Stimulated activated naive CD8-positive, alpha-beta T cell treated with anti-CD3 and anti-CD28 coated beads, Interleukin-15, Interleukin-2, amounts not matched to agents 100 U/mL and 50 U/mL, for 24 hours (primary cell): ENCODE measurements around the gene TTPAL.

Experiments
- ATAC-seq: fragments of 150-1000 bp; cut with Tn5 transposase; one replicate; pipeline ENCODE4 v1.10.0; 2021
- DNase-seq: peaks from one replicate; pipeline ENCODE4 v3.0.0; 2021

The TTPAL gene

DNA sequence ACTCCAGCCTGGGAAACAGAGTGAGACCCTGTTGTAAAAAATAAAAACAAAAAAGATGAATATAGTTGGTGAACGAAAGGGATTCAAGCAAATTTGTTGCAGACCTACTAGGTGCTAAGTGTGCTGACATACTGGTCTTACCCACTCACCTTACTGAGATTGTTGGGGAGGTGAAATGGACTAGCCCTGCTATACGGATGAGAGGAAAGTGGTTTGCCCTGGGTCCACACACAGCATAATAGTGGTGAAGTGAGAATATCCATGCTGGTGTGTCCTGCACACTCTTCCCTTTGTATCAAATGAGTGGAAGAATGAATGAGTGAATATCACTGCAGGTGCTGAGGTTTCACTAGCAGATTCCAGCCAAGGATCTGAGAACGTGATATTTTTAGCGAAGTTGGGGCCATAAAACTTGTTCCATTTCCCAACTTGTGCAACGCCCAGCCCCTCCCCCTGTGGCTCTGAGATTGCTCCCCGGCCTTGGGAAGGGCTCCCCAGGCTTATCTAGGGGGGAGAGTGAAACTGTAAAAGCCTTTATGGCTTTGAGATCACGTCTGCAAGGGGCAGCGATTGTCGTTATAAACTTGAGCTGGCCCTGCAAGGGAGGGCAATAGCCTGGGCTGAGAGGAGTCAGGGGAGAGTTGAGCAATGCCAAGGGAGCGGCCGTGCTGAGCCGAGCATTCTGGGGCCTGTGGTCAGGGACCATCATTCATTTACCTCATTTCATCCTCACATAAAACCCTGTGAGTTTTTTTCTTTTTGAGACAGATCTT lies 33.2 kb upstream of the TTPAL start:
- DNase-seq (no peak), ATAC-seq (no peak)

DNA sequence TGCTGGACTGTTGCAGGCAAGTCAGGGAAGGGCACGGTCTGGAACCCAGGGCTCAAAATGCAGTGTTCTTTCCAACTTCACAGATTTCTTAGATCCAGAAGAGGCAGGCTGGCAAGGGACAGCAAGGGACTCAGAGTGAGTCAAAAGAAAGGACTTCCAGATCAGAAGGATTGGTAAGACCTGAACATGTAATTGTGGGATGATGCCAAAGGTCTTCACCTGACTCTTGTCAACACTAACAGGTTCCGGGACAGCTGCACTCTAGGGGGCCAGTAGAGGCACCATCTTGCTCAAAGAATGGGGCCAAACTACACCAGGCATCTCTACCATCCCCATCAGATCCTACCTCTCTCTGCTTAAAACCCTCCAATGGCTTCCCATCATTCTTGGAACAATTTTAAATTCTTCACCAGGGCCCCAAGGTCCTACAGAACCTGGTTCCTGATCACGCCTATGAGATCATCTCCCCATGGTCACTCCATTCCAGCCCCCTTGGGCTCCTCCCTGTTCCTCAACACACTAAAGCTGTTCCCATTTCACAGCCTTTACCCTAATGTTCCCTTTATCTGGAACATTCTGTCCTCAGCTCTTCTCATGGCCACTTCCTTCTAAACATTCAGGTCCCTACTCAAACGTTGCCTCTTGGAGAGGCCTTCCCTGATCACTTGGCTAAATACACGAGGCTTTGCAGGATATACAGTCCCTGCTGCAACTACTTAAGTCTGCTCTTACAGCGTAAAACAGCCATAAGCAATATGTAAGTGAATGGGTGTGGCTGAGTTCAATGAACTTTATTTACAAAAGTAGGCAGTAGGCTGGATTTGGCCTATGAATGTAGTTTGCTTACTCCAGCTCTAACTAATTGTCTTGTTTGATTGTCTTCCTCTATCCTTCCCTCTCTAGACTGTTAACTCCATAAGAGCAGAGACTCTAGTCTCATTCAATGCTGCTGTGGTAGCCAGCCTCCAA lies 29.6 kb upstream of the TTPAL start:
- no peak for DNase-seq
- ATAC-seq = no peak

DNA sequence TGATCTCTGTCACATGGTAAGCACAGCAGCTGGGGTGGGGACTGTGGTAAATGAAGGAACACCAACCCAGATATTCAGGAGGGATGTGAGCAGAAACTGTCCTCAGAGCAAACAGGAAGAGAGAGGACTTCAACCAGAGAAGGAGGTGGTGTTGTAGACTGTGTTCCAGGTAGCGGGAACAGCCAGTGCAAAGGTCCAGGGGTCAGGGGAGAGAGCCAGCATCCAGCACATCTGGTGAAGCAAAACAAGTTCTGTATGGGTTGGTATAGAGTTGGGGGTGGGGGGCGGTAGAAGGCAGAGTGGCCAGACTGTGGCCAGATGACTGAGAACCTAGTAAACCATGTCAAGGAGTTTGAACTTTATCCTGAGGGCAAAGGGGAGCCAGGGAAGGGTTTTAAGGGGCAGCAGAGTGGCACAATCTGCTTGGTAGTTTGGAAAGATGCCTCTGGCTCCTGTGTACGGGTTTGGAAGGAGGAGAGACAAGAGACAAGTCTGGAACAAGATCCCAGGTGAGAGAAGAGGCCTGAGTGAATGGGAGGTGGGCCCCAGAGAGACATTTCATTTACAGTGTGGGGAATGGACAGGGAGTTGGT lies 27.8 kb upstream of the TTPAL start:
- no peak for DNase-seq
- ATAC-seq = no peak

- ATAC-seq (no peak), DNase-seq (peak; percentile 10)
Observed at GRCh38 chr20:44448753-44449546, 26.7 kb upstream of the TTPAL start.

DNA sequence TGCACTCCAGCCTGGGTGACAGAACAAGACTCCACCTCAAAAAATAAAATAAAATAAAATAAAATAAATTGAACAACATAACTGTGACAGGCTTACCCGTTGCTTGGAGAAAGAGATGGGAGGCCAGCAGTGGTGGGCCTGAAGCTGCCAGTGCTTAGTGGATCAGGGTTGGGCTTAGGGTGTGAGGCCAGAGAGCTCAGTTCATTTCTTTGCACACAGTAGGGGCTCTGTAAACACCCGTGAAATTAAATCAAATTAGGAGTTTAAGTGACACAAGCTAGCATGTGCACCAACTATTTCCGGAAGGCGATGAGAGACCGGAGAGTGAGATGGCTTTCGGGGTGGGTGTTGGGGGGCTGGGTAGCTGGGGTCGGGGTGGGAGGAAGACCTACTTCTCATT lies 25.8 kb upstream of the TTPAL start:
- ATAC-seq = no peak
- no peak for DNase-seq

DNA sequence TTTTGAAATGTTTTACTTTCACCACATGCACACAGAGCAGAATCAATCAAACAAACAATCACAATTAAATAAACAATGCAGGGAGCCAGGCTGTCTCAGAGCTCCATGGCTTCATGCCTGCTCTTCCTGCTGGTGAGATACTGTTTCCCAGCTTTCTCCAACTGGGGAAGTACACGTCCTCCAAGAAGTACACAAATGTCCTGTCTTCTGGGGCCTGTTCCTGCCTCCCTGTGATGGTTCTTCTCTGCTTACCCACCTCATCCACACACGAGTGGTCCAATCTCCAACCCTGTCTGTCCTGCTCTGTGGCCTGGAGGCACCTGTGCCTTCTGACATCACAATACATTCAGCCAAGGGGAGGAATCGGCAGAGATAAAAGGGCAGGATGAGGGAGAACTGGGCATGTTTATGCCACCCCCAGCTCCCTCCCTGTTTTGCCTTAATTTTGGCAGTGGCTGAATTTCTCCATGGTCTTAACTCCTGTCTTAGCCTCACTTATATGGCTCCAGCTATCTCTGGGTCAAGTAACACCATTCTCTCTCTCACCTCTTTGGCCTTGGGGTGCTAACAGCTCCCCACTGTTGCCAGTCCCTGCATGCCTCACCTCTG lies 25.3 kb upstream of the TTPAL start:
- ATAC-seq (no peak), DNase-seq (no peak)

- DNase-seq = no peak
- ATAC-seq = no peak
Observed at GRCh38 chr20:44450903-44451450, 24.7 kb upstream of the TTPAL start.

- DNase-seq (no peak), ATAC-seq (no peak)
Observed at GRCh38 chr20:44454306-44454963, 21.2 kb upstream of the TTPAL start.

DNA sequence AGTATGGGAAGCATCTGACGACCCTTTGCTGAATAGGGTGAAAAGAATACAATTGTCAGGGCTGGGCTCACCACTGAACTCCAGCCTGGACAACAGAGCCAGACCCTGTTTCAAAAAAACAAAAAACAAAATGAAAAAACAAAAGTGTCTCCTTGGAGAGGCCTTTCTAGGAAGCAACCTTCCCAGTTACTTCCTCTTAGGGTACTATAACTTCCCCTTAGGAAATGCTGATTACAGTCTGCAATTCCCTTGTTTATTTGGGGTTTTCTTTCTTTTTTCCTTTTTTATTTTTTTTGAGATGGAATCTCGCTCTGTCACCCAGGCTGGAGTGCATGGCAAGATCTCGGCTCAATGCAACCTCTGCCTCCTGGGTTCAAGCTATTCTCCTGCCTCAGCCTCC lies 20.5 kb upstream of the TTPAL start:
- ATAC-seq (no peak), DNase-seq (no peak)

DNA sequence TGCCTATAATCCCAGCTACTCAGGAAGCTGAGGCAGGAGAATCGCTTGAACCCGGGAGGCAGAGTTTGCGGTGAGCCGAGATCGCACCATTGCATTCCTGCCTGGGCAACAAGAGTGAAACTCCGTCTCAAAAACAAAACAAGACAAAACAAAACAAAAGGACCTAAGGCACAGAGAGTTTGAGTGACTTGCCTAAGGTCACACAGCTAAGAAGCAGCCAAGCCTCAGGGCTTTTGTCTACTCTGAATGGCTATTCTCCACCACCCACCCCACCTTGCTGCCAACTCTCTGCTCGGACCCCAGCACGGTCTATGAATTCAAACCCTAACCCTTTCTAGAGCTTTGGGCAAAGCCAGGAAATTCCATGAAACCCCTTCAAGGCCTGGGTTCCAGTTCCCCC lies 19.1 kb upstream of the TTPAL start:
- no peak for DNase-seq
- ATAC-seq = no peak

DNA sequence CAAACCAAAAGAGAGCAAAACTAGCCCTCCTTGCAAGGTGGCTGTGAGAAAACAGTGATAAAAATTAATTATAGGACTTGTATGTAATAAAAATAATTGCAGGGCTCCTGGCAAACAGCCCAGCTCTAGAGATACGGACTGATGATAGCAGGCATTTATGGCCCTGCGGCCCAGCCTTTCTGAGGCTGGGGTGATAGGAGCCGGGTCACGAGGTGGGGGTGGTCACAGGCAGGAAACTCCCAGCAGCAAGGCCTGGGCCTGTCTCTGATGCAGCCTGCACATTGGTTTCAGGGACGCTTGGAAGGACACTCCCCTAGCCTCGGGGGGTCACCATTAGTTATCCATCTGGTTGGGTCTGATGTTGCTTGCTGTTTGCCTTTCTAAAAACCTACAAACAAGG lies 18.7 kb upstream of the TTPAL start:
- ATAC-seq (no peak), DNase-seq (no peak)

- ATAC-seq = no peak
- DNase-seq = no peak
Observed at GRCh38 chr20:44459271-44459670, 16.4 kb upstream of the TTPAL start.

- ATAC-seq (no peak), DNase-seq (no peak)
Observed at GRCh38 chr20:44460795-44461141, 14.9 kb upstream of the TTPAL start.

DNA sequence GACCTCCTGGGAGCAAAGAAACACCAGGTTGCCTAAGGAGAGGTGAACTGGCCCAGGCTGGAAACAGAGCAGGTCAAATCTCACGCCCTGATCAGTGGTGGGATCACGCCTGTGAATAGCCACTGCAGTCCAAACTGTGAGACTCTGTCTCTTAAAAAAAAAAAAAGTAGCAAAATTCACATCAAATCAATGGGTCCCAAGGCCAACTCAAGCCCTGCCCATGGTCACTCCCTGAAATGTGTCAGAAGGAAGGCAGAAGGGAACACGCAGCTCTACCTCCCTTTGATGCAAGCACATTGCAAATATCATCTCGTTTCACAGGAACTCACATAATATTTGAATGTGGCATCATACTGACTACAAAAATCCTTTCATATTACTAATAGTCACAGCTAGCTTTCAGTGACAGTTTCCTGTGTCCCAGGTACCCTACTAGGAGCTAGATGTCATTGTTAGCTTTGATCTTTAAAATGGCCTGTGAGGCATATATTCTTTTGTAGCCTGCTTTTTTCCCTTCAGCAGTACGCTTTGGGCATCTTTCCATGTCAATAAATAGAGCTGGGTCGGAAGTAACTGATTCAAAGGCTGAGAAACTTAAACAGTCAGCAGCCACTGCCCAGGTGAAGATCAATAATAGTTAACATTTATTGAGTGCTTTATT lies 14.4 kb upstream of the TTPAL start:
- DNase-seq (no peak), ATAC-seq (no peak)

DNA sequence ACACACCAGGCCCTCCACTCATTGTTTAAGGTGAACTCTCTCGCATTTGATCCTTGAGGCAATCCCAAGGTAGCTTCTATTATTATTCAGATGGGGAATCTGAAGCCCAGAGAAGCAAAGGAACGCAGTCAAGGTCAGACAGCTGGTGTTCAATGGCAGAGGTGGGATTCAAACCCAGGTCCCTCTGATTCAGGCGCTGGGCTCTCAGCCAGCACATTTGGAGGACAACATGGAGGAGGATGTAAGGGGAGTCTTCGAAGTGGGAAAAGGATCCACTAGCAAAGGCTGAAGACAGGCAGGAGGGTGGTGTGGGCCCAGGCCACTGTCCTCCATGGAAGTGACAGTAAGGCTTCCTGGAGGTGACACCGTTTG lies 13.9 kb upstream of the TTPAL start:
- no peak for DNase-seq
- no peak for ATAC-seq

GRCh38 chr20:44463466-44463865 lies 12.2 kb upstream of the TTPAL start:
- ATAC-seq = no peak
- no peak for DNase-seq

GRCh38 chr20:44464514-44464913 lies 11.2 kb upstream of the TTPAL start:
- ATAC-seq (no peak), DNase-seq (no peak)

DNA sequence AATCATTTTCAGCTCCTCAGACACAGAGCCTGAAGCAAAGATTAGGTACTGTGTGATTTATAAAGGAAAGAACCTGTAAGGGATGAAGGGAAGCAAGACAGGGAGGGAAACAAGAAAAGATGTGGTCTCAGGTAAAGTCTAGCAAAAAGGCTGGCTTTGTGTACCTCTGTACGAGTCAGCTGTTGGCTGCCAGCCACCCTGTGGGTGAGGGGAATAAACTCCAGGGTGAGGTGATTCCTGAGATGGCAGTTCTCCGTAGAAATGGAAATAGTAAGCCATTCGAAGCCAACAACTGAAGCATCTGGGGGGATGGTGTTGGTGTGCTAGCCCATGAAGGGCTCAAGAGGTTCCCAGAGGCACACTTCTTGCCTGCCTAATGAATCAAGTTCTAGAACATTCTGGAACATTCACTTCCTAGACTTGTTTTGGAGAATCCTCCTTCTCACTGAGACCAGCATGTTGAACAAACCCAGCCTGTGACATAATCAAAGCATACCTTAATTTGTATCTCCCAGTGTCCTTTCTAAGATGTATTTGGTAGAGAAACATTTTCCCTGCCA lies 10.6 kb upstream of the TTPAL start:
- ATAC-seq (no peak), DNase-seq (no peak)

GRCh38 chr20:44467289-44467883 lies 8.3 kb upstream of the TTPAL start:
- no peak for DNase-seq
- no peak for ATAC-seq
